ENCODE measurements around the gene NUBP2. TPM values are rescaled to one million over a fixed set of nuclear protein-coding genes. Genes with fewer than 3 reads are reported as not detected.

The NUBP2 gene
- 10 to 100 TPM; 55.6 to 55.9 TPM for total RNA-seq

- H3K27ac Mint-ChIP-seq = peak within 1 kb of the TSS; percentile 85
- H3K9me3 Mint-ChIP-seq = no peaks in the 10 kb centered on the region
- peak within 1 kb of the TSS; percentile 91 for H3K4me3 Mint-ChIP-seq
- H3K27me3 Mint-ChIP-seq = no peaks in the 10 kb centered on the region
- peak; percentile 91 for ATAC-seq (ENCODE audit: low read depth)
- peaks cover 3% of the 10 kb centered on the region for H3K36me3 Mint-ChIP-seq
- POLR2A ChIA-PET = interaction anchor here (0.6 to 3.7 kb wide), 18 partner anchors 9 to 1107 kb away, joined by 3 to 88 read pairs (median 6); partner anchors contain the start of genes EME2, FAHD1, HAGH and IFT140
- peak; percentile 94 for DNase-seq
- H3K4me1 Mint-ChIP-seq = peaks cover 17% of the 10 kb centered on the region
Measured at GRCh38 chr16:1782408-1783264, at the start of gene NUBP2, which contains the start of gene SPSB3. Gene NUBP2, plus strand, starts transcription at chr16:1782960. Its CDS starts 61 bp downstream, at chr16:1783021. Gene SPSB3, minus strand, starts transcription at chr16:1782571. Its CDS starts 1,088 bp downstream, at chr16:1781483.

- DNase-seq = no peak
- H3K27ac Mint-ChIP-seq = no peak overlapping the region
- H3K4me1 Mint-ChIP-seq = no peaks in the 10 kb centered on the region
- peaks cover 7% of the 10 kb centered on the region for H3K36me3 Mint-ChIP-seq
- ATAC-seq (ENCODE audit: low read depth) = no peak
- POLR2A ChIA-PET = no interaction called here
- H3K9me3 Mint-ChIP-seq = no peaks in the 10 kb centered on the region
- no peak overlapping the region for H3K4me3 Mint-ChIP-seq
- no peaks in the 10 kb centered on the region for H3K27me3 Mint-ChIP-seq
Measured at GRCh38 chr16:1734123-1734522, 48.6 kb upstream of the NUBP2 start.

GRCh38 chr16:1734816-1735215 lies 47.9 kb upstream of the NUBP2 start:
- H3K9me3 Mint-ChIP-seq = no peaks in the 10 kb centered on the region
- ATAC-seq (ENCODE audit: low read depth) (no peak), DNase-seq (no peak)
- no peaks in the 10 kb centered on the region for H3K4me1 Mint-ChIP-seq
- H3K27me3 Mint-ChIP-seq = no peaks in the 10 kb centered on the region
- peaks cover 7% of the 10 kb centered on the region for H3K36me3 Mint-ChIP-seq
- H3K27ac Mint-ChIP-seq = no peak overlapping the region
- POLR2A ChIA-PET = no interaction called here
- no peak overlapping the region for H3K4me3 Mint-ChIP-seq

- no peaks in the 10 kb centered on the region for H3K4me1 Mint-ChIP-seq
- DNase-seq = no peak
- POLR2A ChIA-PET = no interaction called here
- H3K27ac Mint-ChIP-seq = no peak overlapping the region
- ATAC-seq (ENCODE audit: low read depth) = no peak
- H3K27me3 Mint-ChIP-seq = no peaks in the 10 kb centered on the region
- no peaks in the 10 kb centered on the region for H3K9me3 Mint-ChIP-seq
- H3K36me3 Mint-ChIP-seq = peaks cover 1% of the 10 kb centered on the region
- no peak overlapping the region for H3K4me3 Mint-ChIP-seq
Measured at GRCh38 chr16:1740234-1740633, 42.5 kb upstream of the NUBP2 start.

GRCh38 chr16:1740781-1741490 lies 41.8 kb upstream of the NUBP2 start:
- Mint-ChIP-seq H3K4me1 (no peaks in the 10 kb centered on the region), H3K27ac (no peak overlapping the region), H3K36me3 (peaks cover 1% of the 10 kb centered on the region), H3K4me3 (no peak overlapping the region), H3K9me3 (no peaks in the 10 kb centered on the region), H3K27me3 (no peaks in the 10 kb centered on the region)
- POLR2A ChIA-PET = interaction anchor here (0.6 kb wide), 1 partner anchor 162 kb away, joined by 3 read pairs; no protein-coding TSS in a partner anchor
- DNase-seq (peak; percentile 21), ATAC-seq (ENCODE audit: low read depth) (no peak)

- DNase-seq = peak; percentile 24
- ATAC-seq (ENCODE audit: low read depth) = no peak
- H3K36me3 Mint-ChIP-seq = peaks cover 1% of the 10 kb centered on the region
- H3K27me3 Mint-ChIP-seq = no peaks in the 10 kb centered on the region
- no peak overlapping the region for H3K27ac Mint-ChIP-seq
- no peaks in the 10 kb centered on the region for H3K4me1 Mint-ChIP-seq
- H3K4me3 Mint-ChIP-seq = no peak overlapping the region
- no peaks in the 10 kb centered on the region for H3K9me3 Mint-ChIP-seq
- POLR2A ChIA-PET = interaction anchor here (0.6 kb wide), 1 partner anchor 163 kb away, joined by 3 read pairs; no protein-coding TSS in a partner anchor
Measured at GRCh38 chr16:1741553-1742165, 41.1 kb upstream of the NUBP2 start.

GRCh38 chr16:1743376-1744337 lies 39.1 kb upstream of the NUBP2 start:
- peak; percentile 23 for DNase-seq
- ATAC-seq (ENCODE audit: low read depth) = peak; percentile 27
- no peaks in the 10 kb centered on the region for H3K27me3 Mint-ChIP-seq
- H3K36me3 Mint-ChIP-seq = peaks cover 1% of the 10 kb centered on the region
- no peak overlapping the region for H3K27ac Mint-ChIP-seq
- POLR2A ChIA-PET = no interaction called here
- no peaks in the 10 kb centered on the region for H3K4me1 Mint-ChIP-seq
- H3K4me3 Mint-ChIP-seq = no peak overlapping the region
- no peaks in the 10 kb centered on the region for H3K9me3 Mint-ChIP-seq

GRCh38 chr16:1744338-1744840 lies 38.4 kb upstream of the NUBP2 start:
- no peaks in the 10 kb centered on the region for H3K27me3 Mint-ChIP-seq
- POLR2A ChIA-PET = no interaction called here
- H3K9me3 Mint-ChIP-seq = no peaks in the 10 kb centered on the region
- ATAC-seq (ENCODE audit: low read depth) (no peak), DNase-seq (no peak)
- no peaks in the 10 kb centered on the region for H3K4me1 Mint-ChIP-seq
- peaks cover 1% of the 10 kb centered on the region for H3K36me3 Mint-ChIP-seq
- H3K27ac Mint-ChIP-seq = no peak overlapping the region
- no peak overlapping the region for H3K4me3 Mint-ChIP-seq

- POLR2A ChIA-PET = no interaction called here
- ATAC-seq (ENCODE audit: low read depth) (no peak), DNase-seq (no peak)
- H3K36me3 Mint-ChIP-seq = peaks cover 1% of the 10 kb centered on the region
- no peak overlapping the region for H3K4me3 Mint-ChIP-seq
- H3K27ac Mint-ChIP-seq = no peak overlapping the region
- H3K4me1 Mint-ChIP-seq = no peaks in the 10 kb centered on the region
- H3K27me3 Mint-ChIP-seq = no peaks in the 10 kb centered on the region
- H3K9me3 Mint-ChIP-seq = no peaks in the 10 kb centered on the region
Measured at GRCh38 chr16:1745181-1745899, 37.4 kb upstream of the NUBP2 start.

- ATAC-seq (ENCODE audit: low read depth) (no peak), DNase-seq (peak; percentile 21)
- Mint-ChIP-seq H3K36me3 (peaks cover 1% of the 10 kb centered on the region), H3K4me1 (no peaks in the 10 kb centered on the region), H3K27me3 (no peaks in the 10 kb centered on the region), H3K4me3 (no peak overlapping the region), H3K27ac (no peak overlapping the region), H3K9me3 (no peaks in the 10 kb centered on the region)
- POLR2A ChIA-PET = no interaction called here
Measured at GRCh38 chr16:1745900-1746692, 36.7 kb upstream of the NUBP2 start.

GRCh38 chr16:1746693-1747195 lies 36.0 kb upstream of the NUBP2 start:
- H3K4me1 Mint-ChIP-seq = no peaks in the 10 kb centered on the region
- ATAC-seq (ENCODE audit: low read depth) = no peak
- no peak overlapping the region for H3K4me3 Mint-ChIP-seq
- no peaks in the 10 kb centered on the region for H3K27me3 Mint-ChIP-seq
- H3K36me3 Mint-ChIP-seq = peaks cover 1% of the 10 kb centered on the region
- no peaks in the 10 kb centered on the region for H3K9me3 Mint-ChIP-seq
- peak; percentile 20 for DNase-seq
- POLR2A ChIA-PET = no interaction called here
- no peak overlapping the region for H3K27ac Mint-ChIP-seq
